Psoas muscle (tissue), 8 donors: ENCODE results near the gene MFSD12. TPM values are rescaled to one million over a fixed set of nuclear protein-coding genes. Genes with fewer than 3 reads are reported as not detected.

Experiments
- ATAC-seq, 4 donors: fragments of 200-7000 bp; cut with Tn5 transposase; one replicate each; pipeline ENCODE4 v1.9.1; 2020; ENCODE audit warnings: moderate library complexity in 3 of 4, mild to moderate bottlenecking in 2 of 4
- DNase-seq, 2 donors: peaks; one replicate each; pipeline ENCODE4 v3.0.0-alpha.2; 2020
- H3K27ac ChIP-seq: fragments of 200-600 bp; one replicate; pipeline ENCODE4 v1.8.0; 2022
- H3K27me3 ChIP-seq, 3 donors: fragments of 200-600 bp in 1 of 3; one replicate each; pipeline versions ENCODE4 v1.6.1 to v1.8.0; 2013 to 2022; ENCODE audit warnings: low read length in 2 of 3, mild to moderate bottlenecking in 2 of 3, moderate library complexity in 1 of 3; ENCODE audit not compliant: insufficient read depth in 3 of 3
- H3K36me3 ChIP-seq, 2 donors: fragments of 200-600 bp in 1 of 2; one replicate each; pipeline versions ENCODE4 v1.6.1 to v1.8.0; 2013 to 2022; ENCODE audit warnings: low read depth in 1 of 2, mild to moderate bottlenecking in 1 of 2, moderate library complexity in 1 of 2; ENCODE audit not compliant: insufficient read depth in 1 of 2
- H3K4me1 ChIP-seq: fragments of 200-600 bp; one replicate; pipeline ENCODE4 v1.8.0; 2022
- H3K4me3 ChIP-seq: fragments of 200-600 bp; one replicate; pipeline ENCODE4 v1.8.0; 2022; ENCODE audit warnings: mild to moderate bottlenecking
- H3K9me3 ChIP-seq: fragments of 200-600 bp; one replicate; pipeline ENCODE4 v1.8.0; 2022
- CTCF ChIP-seq: fragments of 200-600 bp; IDR thresholded peaks from one replicate; pipeline ENCODE4 v1.8.0; 2022; ENCODE audit warnings: antibody characterized with exemption
- WGBS, 3 donors: extraction: QIAGEN DNeasy Blood & Tissue Kit; methylation state at CpG; one replicate each; pipeline versions ENCODE4 v1.1.6 to v1.1.7; 2013; 5-methylcytosine and 5-hydroxymethylcytosine counted together
- intact Hi-C, 2 donors: fragments of 100-400 bp; cut with DNase I; formaldehyde crosslinking; loops; one replicate each; pipeline versions ENCODE4 v1.11.0 to v1.14.2; 2022
- polyA plus RNA-seq, 3 donors: library from polyadenylated mRNA; stranded (reverse); fragments of 200-250 nt; gene quantifications; one replicate each; pipeline ENCODE4 v1.2.3, GENCODE V29; 2013
- total RNA-seq, 4 donors: library from RNA; stranded (reverse); fragmentation: NEBNext Ultra II Directional in 2 of 4; extraction: Animal tissue kit (Norgen Biotek cat#: 25700) in 2 of 4; gene quantifications; one replicate each; pipeline versions ENCODE4 v1.2.1 to v1.2.4, GENCODE V29; 2021 to 2023
- donor health status: healthy with polysubstance abuse.
- donor health status: DM: no; HTN: no; CAD: no; lungs with moderate emphysema.
- donor health status: Bipolar disorder and iron deficiency.
- donor health status: healthy.
- donor health status: DM: yes; HTN: yes; CAD: no.
- donor health status: DM: no; HTN: no; CAD: no.
- donor health status: DM: no; HTN: no; CAD: no.
- donor health status: DM: yes; HTN: yes; CAD: no.

The MFSD12 gene
- total and polyA plus RNA-seq, 7 donors: 16.3 to 46.6 (median 25.2) TPM

- intact Hi-C loops: no loop called here
- H3K27ac ChIP-seq: peak overlapping the region; percentile 23
- no peak for TF ChIP-seq CTCF
- H3K36me3 ChIP-seq: peaks cover 0 to under 1% of the 10 kb centered on the region in 2 donors
- H3K4me1 ChIP-seq: peaks cover 10% of the 10 kb centered on the region
- H3K4me3 ChIP-seq: no peak overlapping the region
- H3K27me3 ChIP-seq: peaks cover 0 to 14% (median 3%) of the 10 kb centered on the region in 3 donors
- 55 to 63% (median 60%) methylated on average over 11 of the region's 11 CpGs for WGBS, 3 donors
- no peak for DNase-seq
- no peaks in the 10 kb centered on the region for H3K9me3 ChIP-seq
- peak; percentile 56 to 71 (median 70) for ATAC-seq
Measured at GRCh38 chr19:3580156-3580934, 23.0 kb upstream of the MFSD12 start.

- DNase-seq (no peak), ATAC-seq (no peak)
- no peak for TF ChIP-seq CTCF
- no peaks in the 10 kb centered on the region for H3K9me3 ChIP-seq
- H3K4me1 ChIP-seq: peaks cover 10% of the 10 kb centered on the region
- WGBS, 3 donors: 54 to 70% (median 62%) methylated on average over 12 to 17 of the region's 17 CpGs
- intact Hi-C loops: loop anchor here (5.0 kb wide), 1 partner anchor 39 kb away; no protein-coding TSS in a partner anchor
- no peak overlapping the region for H3K27ac ChIP-seq
- H3K36me3 ChIP-seq: peaks cover 0 to 6% of the 10 kb centered on the region in 2 donors
- H3K27me3 ChIP-seq: no peaks in the 10 kb centered on the region
- no peak overlapping the region for H3K4me3 ChIP-seq
Measured at GRCh38 chr19:3578390-3578789, 21.0 kb upstream of the MFSD12 start.

- no peak for TF ChIP-seq CTCF
- intact Hi-C loops: loop anchor here (5.0 kb wide), 1 partner anchor 39 kb away; no protein-coding TSS in a partner anchor
- 77 to 81% (median 80%) methylated on average over 46 to 60 of the region's 60 CpGs for WGBS, 3 donors
- no peak overlapping the region for H3K4me3 ChIP-seq
- ATAC-seq (no peak), DNase-seq (peak in 1 of 2 donors; percentile 31)
- H3K36me3 ChIP-seq: peaks cover 0 to 6% of the 10 kb centered on the region in 2 donors
- H3K27me3 ChIP-seq: no peaks in the 10 kb centered on the region
- H3K9me3 ChIP-seq: no peaks in the 10 kb centered on the region
- no peak overlapping the region for H3K27ac ChIP-seq
- H3K4me1 ChIP-seq: peaks cover 10% of the 10 kb centered on the region
Measured at GRCh38 chr19:3577723-3578344, 20.4 kb upstream of the MFSD12 start.

GRCh38 chr19:3576696-3577443 lies 19.5 kb upstream of the MFSD12 start:
- Histone ChIP-seq H3K36me3 (peaks cover 0 to 6% of the 10 kb centered on the region in 2 donors), H3K4me3 (peak overlapping the region; percentile 55), H3K27ac (no peak overlapping the region), H3K4me1 (peaks cover 10% of the 10 kb centered on the region), H3K27me3 (no peaks in the 10 kb centered on the region), H3K9me3 (no peaks in the 10 kb centered on the region)
- DNase-seq: peak; percentile 66 to 83
- intact Hi-C loops: loop anchor here (5.0 kb wide), 1 partner anchor 40 kb away; no protein-coding TSS in a partner anchor
- 17 to 36% (median 26%) methylated on average over 36 to 73 of the region's 78 CpGs for WGBS, 3 donors
- no peak for TF ChIP-seq CTCF
- ATAC-seq: peak in 2 of 4 donors; percentile 12 to 21
